Parathyroid adenoma (tissue), 2 donors: ENCODE data around the gene CGRRF1.

Experiments used
- H2AFZ ChIP-seq: fragments of 300-600 bp; sonication (generic); one replicate; pipeline ENCODE4 v1.7.0; 2017; ENCODE audit warnings: antibody characterized with exemption, mild to moderate bottlenecking
- H3K27ac ChIP-seq: fragments of 300-600 bp; sonication (generic); one replicate; pipeline ENCODE4 v1.7.0; 2017
- H3K27me3 ChIP-seq: fragments of 300-600 bp; sonication (generic); one replicate; pipeline ENCODE4 v1.7.0; 2017; ENCODE audit warnings: low read length; ENCODE audit not compliant: control insufficient read depth, insufficient read depth
- H3K36me3 ChIP-seq: fragments of 300-600 bp; sonication (generic); one replicate; pipeline ENCODE4 v1.7.0; 2017; ENCODE audit warnings: low read length; ENCODE audit not compliant: control insufficient read depth, insufficient read depth
- H3K4me1 ChIP-seq: fragments of 300-600 bp; sonication (generic); one replicate; pipeline ENCODE4 v1.7.0; 2017; ENCODE audit warnings: control low read depth
- H3K4me2 ChIP-seq: fragments of 300-600 bp; sonication (generic); one replicate; pipeline ENCODE4 v1.7.0; 2017; ENCODE audit warnings: low read length
- H3K4me3 ChIP-seq: fragments of 300-600 bp; sonication (generic); one replicate; pipeline ENCODE4 v1.7.0; 2017; ENCODE audit warnings: low read depth, low read length
- H3K79me2 ChIP-seq: fragments of 300-600 bp; sonication (generic); one replicate; pipeline ENCODE4 v1.7.0; 2017; ENCODE audit warnings: control low read depth
- H3K9ac ChIP-seq: fragments of 300-600 bp; sonication (generic); one replicate; pipeline ENCODE4 v1.7.0; 2017; ENCODE audit warnings: mild to moderate bottlenecking
- H3K9me3 ChIP-seq: fragments of 300-600 bp; sonication (generic); one replicate; pipeline ENCODE4 v1.7.0; 2017; ENCODE audit warnings: low read length; ENCODE audit not compliant: control insufficient read depth
- CTCF ChIP-seq: fragments of 300-600 bp; sonication (generic); IDR thresholded peaks from one replicate; pipeline ENCODE4 v1.7.0; 2017; ENCODE audit warnings: antibody characterized with exemption, mild to moderate bottlenecking
- donor health status: primary hyperparathyroidism.

Gene CGRRF1

GRCh38 chr14:54516709-54517108 lies 7.0 kb downstream of the CGRRF1 start:
- H3K9ac ChIP-seq = no peak overlapping the region
- H2AFZ ChIP-seq = no peak overlapping the region
- TF ChIP-seq CTCF = no peak
- no peak overlapping the region for H3K4me2 ChIP-seq
- no peaks in the 10 kb centered on the region for H3K27me3 ChIP-seq
- H3K9me3 ChIP-seq = no peaks in the 10 kb centered on the region
- H3K27ac ChIP-seq = no peak overlapping the region
- H3K36me3 ChIP-seq = no peaks in the 10 kb centered on the region
- H3K79me2 ChIP-seq = peaks cover 31% of the 10 kb centered on the region
- H3K4me3 ChIP-seq = no peak overlapping the region
- H3K4me1 ChIP-seq = peaks cover 4% of the 10 kb centered on the region

GRCh38 chr14:54524410-54524809 lies 14.7 kb downstream of the CGRRF1 start:
- no peaks in the 10 kb centered on the region for H3K4me1 ChIP-seq
- no peak overlapping the region for H3K4me3 ChIP-seq
- H3K36me3 ChIP-seq = no peaks in the 10 kb centered on the region
- no peaks in the 10 kb centered on the region for H3K9me3 ChIP-seq
- no peak overlapping the region for H2AFZ ChIP-seq
- peaks cover 4% of the 10 kb centered on the region for H3K79me2 ChIP-seq
- H3K4me2 ChIP-seq = no peak overlapping the region
- H3K27me3 ChIP-seq = no peaks in the 10 kb centered on the region
- H3K9ac ChIP-seq = no peak overlapping the region
- no peak overlapping the region for H3K27ac ChIP-seq
- TF ChIP-seq CTCF = no peak

GRCh38 chr14:54528973-54529372 lies 19.3 kb downstream of the CGRRF1 start:
- no peaks in the 10 kb centered on the region for H3K9me3 ChIP-seq
- TF ChIP-seq CTCF = no peak
- H3K27ac ChIP-seq = no peak overlapping the region
- no peak overlapping the region for H3K9ac ChIP-seq
- H3K27me3 ChIP-seq = no peaks in the 10 kb centered on the region
- no peaks in the 10 kb centered on the region for H3K36me3 ChIP-seq
- no peak overlapping the region for H3K4me2 ChIP-seq
- H2AFZ ChIP-seq = no peak overlapping the region
- H3K4me3 ChIP-seq = no peak overlapping the region
- no peaks in the 10 kb centered on the region for H3K79me2 ChIP-seq
- no peaks in the 10 kb centered on the region for H3K4me1 ChIP-seq

- Histone ChIP-seq H3K4me1 (no peaks in the 10 kb centered on the region), H2AFZ (no peak overlapping the region), H3K79me2 (no peaks in the 10 kb centered on the region), H3K9me3 (no peaks in the 10 kb centered on the region), H3K27me3 (no peaks in the 10 kb centered on the region), H3K27ac (no peak overlapping the region), H3K9ac (no peak overlapping the region), H3K36me3 (no peaks in the 10 kb centered on the region), H3K4me3 (no peak overlapping the region), H3K4me2 (no peak overlapping the region)
- no peak for TF ChIP-seq CTCF
Observed at GRCh38 chr14:54529811-54530210, 20.1 kb downstream of the CGRRF1 start.

- H2AFZ ChIP-seq = no peak overlapping the region
- no peaks in the 10 kb centered on the region for H3K9me3 ChIP-seq
- H3K4me1 ChIP-seq = no peaks in the 10 kb centered on the region
- no peaks in the 10 kb centered on the region for H3K36me3 ChIP-seq
- no peak for TF ChIP-seq CTCF
- H3K27ac ChIP-seq = no peak overlapping the region
- no peaks in the 10 kb centered on the region for H3K27me3 ChIP-seq
- H3K9ac ChIP-seq = no peak overlapping the region
- no peaks in the 10 kb centered on the region for H3K79me2 ChIP-seq
- H3K4me3 ChIP-seq = no peak overlapping the region
- no peak overlapping the region for H3K4me2 ChIP-seq
Observed at GRCh38 chr14:54532111-54533012, 22.7 kb downstream of the CGRRF1 start.
